Bladder microvascular endothelial cell (primary cell): ENCODE measurements around the gene APOBEC4. TPM values are rescaled to one million over a fixed set of nuclear protein-coding genes. Genes with fewer than 3 reads are reported as not detected.

Experiments
- total RNA-seq: library from RNA; depleted of rRNA; stranded (reverse); fragments of >200 nt; gene quantifications from 2 replicates; pipeline ENCODE4 v1.2.3, GENCODE V29; 2014

Gene APOBEC4, protein sequence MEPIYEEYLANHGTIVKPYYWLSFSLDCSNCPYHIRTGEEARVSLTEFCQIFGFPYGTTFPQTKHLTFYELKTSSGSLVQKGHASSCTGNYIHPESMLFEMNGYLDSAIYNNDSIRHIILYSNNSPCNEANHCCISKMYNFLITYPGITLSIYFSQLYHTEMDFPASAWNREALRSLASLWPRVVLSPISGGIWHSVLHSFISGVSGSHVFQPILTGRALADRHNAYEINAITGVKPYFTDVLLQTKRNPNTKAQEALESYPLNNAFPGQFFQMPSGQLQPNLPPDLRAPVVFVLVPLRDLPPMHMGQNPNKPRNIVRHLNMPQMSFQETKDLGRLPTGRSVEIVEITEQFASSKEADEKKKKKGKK
- total RNA-seq: not detected in 2 replicates

DNA sequence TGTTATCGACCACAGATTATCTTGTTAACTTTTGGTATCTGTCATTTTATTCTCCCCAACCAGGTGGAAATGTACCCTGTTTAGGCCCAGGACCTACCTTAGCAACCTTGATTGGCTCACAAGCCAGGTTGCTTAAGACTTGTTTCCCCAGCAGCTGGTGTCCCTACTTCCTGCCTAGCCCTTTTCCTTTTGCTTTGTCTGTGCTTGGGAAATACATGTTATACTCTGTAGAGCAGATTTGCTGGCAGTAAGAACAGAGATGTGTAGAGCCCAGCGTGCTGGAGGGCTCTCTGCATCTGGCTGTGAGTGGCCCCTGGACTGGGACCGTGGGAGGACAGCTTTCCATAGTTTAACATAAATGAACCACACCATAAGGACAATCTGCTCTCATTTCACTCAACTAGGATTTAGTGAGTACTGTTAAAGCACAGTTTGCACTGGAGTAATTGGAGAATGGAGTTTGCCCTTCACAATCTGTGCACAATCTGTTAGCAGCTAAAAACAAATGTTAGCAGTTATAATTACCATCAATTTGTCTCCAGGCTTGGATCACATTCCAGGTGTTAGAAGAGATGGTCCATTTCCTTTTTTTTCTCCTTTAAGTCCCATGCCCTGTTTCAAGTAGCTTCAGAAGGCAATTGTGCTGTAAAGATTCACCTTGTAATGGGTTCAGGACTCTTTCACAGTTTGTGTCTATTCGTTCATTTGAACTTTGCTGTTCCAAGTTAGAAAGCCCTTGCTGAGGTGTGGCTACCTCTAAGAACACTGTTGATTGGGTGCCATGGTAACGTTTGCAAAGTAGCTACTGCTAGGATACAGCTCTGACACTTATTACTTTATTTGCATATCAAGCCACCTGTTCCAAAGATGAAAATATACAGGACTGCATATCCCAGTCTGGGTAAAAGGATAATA, at the start of gene APOBEC4:
Gene APOBEC4 (minus strand): TSS at position 770 of the 915 bp plus-strand sequence. CDS start 4,535 bp downstream, outside the sequence.

DNA sequence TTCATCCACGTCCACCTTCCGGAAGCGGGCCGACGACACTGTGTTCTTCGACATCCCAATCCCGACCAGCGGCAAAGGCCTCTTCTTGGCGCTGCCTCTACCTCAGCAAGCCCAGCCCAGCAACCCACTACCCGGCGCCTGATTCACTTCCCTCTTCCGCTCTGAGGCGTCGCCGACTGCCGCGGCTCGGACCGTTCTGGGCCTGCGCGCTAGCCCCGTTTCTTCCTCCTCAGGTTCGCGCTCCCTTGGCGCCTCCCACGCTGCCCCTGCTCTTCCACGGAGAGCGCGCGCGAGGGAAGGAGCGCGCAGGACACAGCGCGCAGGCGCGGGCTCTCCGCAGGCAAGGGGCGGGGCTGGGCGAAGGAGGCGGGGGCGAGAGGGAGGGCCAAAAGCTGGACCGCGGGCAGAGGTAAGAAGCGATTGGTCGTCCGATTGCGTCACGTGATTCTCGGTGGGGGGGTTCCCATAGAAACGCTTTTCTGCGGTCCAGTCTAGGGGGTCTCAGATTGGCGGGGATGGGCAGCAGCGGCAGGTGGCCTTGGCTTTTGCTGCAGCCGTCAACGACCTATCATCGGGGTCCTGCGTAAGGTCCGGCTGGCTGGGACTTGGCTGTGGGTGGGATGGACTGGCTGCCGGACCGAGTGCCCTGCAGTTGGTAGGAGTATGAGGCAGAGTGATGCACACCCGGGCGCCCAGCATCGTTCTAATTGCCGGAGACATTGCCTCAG, 17.3 kb downstream of the APOBEC4 start, which contains the start of gene ARPC5:
Gene ARPC5 (minus strand): TSS at position 178 of the 728 bp plus-strand sequence. CDS start 124 bp downstream, at position 54.

Other genes starting within 250 kb of the APOBEC4 start
- gene NMNAT2, start 234.9 kb downstream of the APOBEC4 start, total RNA-seq: 0.32 and 0.82 TPM in 2 replicates
- 13.4 and 37.1 TPM in 2 replicates for gene SMG7, start 180.8 kb downstream of the APOBEC4 start, total RNA-seq
- gene NCF2, start 62.9 kb downstream of the APOBEC4 start, total RNA-seq: under 0.01 TPM in 1 of 2 replicates, not detected in the other
- 146 and 318 TPM in 2 replicates for gene ARPC5, start 17.5 kb downstream of the APOBEC4 start, total RNA-seq
- 11.7 and 27.3 TPM in 2 replicates for gene RGL1, start 151.8 kb upstream of the APOBEC4 start, total RNA-seq